Stimulated activated CD8-positive, alpha-beta memory T cell treated with anti-CD3 and anti-CD28 coated beads, Interleukin-15, amount 100 ng/mL, for 48 hours (primary cell): Measurements from ENCODE around the gene CPEB3.
A peak's percentile ranks its signal among the peaks of the same experiment; 100 is the strongest.
"Not testable (repeated sequence)": the region's sequence is repeated elsewhere in the genome, so short reads cannot be mapped to it uniquely, and the experiment has no call there.

Source experiments
- DNase-seq, 2 donors: peaks; one replicate each; pipeline ENCODE4 v3.0.0-alpha.2; 2020; ENCODE audit warnings: low read depth in 2 of 2

The CPEB3 gene

GRCh38 chr10:92267343-92267742 lies 23.5 kb downstream of the CPEB3 start:
- DNase-seq = no peak

DNA sequence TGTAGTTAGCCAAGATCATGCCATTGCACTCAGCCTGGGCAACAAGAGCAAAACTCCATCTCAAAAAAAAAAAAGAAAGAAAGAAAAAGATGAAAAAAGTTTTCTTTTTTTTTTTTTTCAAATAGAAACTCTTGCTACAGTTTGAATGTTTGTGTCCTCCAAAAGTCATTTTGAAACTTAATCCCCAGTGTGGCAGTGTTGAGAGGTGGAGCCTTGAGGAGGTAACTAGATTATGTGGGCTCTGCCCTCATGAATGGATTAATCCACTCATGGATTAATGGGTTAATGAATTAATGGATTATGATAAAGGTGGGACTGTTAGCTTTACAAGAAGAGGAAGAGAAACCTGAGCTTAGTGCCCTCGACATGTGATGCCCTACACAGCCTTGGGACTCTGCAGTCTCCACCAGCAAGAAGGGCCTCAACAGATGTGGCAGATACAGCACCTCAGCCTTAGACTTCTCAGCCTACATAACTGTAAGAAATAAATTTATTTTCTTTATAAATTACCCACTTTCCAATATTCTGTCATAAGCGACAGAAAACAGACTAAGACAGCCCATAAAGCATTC lies 25.1 kb downstream of the CPEB3 start:
- DNase-seq = no peak

DNA sequence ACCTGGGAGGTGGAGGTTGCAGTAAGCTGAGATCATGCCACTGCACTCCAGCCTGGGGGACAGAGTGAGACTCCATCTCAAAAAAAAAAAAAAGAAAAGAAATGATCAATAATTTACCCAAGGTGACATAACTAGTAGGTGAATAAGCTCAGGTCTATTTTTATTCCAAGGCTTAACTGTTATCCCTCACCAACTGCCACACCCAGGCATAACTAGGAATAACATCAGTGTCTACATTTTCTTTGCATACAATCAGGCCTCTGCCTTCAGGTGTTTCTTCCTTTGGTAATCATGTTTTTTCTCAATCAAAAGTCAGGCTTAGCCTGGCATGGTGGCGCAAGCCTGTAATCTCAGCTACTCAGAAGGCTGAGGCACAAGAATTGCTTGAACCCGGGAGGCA lies 26.6 kb downstream of the CPEB3 start:
- DNase-seq = no peak

- no peak for DNase-seq
Measured at GRCh38 chr10:92263396-92263795, 27.5 kb downstream of the CPEB3 start.

- no peak for DNase-seq
Measured at GRCh38 chr10:92248566-92248965, 42.3 kb downstream of the CPEB3 start.

DNA sequence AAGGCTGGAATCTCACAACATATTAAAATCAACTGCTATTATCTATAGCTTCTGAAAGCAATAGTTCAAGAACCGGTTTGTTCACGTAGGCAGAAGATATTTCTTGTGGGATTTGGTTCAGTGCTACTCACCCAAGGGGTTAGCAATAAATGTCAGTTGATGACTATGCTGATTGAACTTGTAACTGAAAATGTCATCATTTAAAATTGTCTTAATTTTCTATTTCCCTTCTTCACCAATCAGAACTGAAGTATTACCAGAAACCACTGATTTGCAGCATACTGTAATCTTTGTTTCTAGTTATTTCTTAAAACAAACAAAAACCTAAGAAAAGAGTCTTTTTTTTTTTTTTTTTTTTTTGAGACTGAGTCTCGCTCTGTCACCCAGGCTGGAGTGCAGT lies 46.1 kb downstream of the CPEB3 start:
- no peak for DNase-seq

- peak in 1 of 2 donors; percentile 9 for DNase-seq
Measured at GRCh38 chr10:92242910-92243671, 47.8 kb downstream of the CPEB3 start.

DNA sequence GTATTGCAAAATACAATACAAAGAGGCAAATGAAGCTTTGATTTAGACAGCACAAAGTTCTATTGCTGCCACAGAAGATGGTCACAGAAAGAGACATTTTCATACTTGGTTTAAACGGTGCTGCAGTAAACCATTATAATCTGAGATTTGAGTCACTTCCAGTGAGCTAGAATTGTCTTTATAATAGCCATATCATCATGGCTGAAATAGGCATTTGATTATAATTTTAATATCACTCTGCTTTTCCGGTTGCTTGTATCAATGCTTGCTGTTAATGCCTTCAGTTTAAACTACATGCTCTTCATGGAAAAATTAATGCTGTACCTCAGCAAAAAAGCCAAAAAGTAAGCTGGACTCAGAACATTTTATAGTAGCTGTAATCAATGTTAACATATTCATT lies 48.5 kb downstream of the CPEB3 start:
- DNase-seq = no peak

- no peak for DNase-seq
Measured at GRCh38 chr10:92241501-92241900, 49.4 kb downstream of the CPEB3 start.

DNA sequence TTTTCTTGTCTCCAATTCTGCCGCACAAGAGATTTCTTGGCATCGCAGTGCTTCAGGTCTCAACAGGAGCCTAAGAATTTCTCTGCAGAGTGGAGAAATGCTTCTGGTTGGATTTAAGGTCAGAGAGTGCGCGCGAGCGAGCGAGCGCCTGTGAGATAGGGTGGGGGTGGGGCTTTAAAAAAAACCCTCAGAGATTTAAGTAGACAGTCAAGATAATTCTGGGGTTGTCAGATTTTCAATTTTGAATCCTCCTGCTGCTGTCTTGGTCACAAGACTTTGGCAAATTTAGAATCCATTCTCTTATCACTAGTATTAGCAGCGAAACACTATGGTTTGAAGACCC lies 49.7 kb downstream of the CPEB3 start:
- no peak for DNase-seq

- peak in 1 of 2 donors; percentile 6 for DNase-seq
Measured at GRCh38 chr10:92240289-92241157, 50.4 kb downstream of the CPEB3 start.

DNA sequence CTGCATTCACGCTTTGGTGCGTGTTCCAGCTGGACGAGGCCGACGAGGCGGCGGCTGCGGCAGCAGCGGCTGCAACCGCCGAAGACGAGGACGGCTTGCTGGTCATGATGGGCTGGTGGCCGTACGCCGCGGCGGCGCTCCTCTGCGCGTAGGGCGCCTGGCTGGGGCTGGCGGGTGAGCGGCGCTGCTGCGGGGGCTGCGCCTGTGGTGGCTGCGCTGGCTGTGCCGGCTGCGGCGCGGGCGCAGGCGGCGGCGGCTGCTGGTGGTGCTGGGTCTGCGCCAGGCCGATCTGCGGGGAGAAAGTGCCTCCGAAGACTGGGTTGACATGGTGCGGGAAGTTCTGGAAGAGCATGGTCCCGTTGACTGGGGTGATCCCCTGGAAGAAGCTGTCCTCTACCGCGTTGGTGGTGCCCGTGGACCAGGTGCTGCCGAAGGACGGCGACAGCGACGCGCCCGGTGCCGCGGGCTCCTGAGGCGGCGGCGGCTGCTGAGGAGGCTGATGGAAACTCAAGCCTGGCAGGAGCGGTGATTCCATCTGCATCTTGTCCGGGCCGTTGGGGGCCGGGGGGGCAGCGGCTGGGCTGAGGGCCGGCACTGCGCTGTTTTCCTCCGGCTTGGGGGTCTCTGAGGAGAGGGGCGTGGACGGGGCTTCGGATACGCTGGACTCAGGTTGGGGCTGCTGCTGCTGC lies 51.1 kb downstream of the CPEB3 start:
- DNase-seq = no peak

- no peak for DNase-seq
Measured at GRCh38 chr10:92239151-92239599, 51.7 kb downstream of the CPEB3 start.

- no peak for DNase-seq
Measured at GRCh38 chr10:92238586-92239098, 52.2 kb downstream of the CPEB3 start.

DNA sequence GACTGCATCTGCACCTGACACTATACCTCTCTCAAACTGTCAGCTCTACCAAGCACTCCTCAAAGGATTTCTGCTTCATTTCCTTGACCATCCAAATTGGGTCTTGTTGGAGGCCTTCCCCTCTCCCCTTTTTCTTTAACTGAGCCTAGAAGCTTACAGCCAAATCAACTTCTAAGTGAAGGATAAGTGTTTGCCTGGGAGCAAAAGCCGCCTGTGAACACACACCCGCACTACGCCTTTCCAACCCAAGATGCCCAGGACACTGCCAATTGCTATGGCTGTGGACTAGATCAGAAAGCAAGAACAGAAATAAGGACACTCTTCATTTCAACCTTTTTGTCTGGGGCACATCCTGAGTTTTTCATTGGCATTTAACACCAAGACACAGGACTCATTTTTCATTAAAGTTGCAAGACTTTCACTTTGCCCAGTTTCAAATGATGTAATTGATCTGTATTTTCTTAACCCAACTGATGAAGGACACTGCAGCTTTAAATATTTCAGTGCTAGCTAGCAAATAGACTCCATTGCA lies 52.8 kb downstream of the CPEB3 start:
- no peak for DNase-seq

DNA sequence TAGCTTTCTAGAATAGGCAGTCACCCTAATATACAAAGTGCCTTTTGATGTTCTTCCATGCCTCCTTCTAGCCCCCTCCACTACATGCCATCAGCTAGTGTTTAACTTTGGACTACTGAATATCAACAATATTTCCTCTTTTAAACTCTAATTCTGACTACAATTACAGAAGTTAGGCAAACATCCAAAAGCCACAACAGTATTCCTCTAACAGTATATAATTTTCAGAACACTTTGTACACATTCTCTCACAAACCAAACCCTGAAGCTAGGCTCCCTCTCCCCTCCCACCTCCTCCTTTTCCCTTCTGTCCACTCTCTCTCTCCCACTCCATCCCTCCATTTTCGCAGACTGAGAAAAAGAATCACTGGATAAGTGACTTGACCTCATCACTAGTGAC lies 59.7 kb downstream of the CPEB3 start:
- DNase-seq = no peak

DNA sequence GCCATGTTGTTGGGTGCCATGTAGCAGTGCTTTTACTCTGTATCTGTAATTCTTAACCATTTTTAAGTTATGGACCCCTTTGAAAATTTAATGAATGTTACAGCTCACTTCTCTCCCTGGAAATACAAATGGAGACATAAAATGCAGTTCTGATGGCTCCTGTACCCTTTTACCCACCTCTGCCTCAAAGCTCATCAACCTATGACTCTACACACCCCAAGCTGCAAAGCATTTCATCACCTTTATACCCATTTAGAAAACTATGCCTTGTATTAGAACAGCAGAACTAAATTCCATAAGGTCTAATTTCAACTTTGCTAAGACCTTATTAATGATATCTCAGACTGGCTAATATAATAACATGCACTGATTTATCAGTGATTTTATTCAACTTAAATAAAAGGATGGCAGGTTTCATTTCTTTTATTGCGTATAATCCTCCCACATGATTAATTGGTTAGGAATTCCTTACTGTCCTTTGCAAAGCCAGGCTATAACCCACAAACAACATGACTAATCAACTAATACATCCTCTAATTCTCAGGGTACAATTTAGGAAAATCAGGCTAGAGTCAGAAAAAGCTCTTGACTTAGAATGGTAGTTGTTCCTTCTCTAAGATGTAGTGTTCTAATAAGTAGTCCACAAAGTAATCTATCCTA lies 68.1 kb downstream of the CPEB3 start:
- DNase-seq = no peak

DNA sequence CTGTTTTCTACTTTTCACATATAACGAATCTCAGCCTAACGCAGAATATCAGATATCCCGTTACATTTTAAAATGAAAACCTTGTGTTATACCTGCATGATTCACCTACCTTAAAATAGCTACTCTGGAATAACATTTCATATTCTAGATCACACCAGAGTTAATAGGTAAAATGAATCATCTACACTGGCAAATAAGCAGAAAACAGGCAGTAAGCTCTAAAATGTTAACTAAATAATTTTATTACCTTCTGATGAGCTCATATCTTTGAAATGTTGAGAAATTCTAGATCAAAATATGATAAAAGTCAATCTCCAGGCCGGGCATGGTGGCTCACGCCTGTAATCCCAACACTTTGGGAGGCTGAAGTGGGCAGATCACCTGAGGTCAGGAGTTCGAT lies 71.3 kb downstream of the CPEB3 start:
- DNase-seq = no peak

DNA sequence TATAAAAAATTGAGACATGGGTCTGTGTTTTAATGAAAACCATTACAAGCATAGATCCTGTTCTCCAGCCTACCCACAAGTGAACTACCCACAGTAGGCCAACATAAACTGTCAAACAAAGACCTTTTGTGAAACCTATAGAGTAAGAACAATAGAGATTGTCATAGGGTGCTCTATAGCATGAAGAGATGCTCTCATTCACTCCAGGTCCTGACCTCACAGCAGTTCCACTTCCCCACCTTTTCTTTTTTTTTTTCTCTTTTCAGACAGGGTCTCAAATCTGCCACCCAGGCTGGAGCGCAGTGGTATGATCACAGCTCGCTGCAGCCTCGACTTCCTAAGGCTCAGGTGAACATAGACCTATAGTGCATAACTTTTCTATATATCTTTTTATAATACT lies 72.3 kb downstream of the CPEB3 start:
- no peak for DNase-seq

DNA sequence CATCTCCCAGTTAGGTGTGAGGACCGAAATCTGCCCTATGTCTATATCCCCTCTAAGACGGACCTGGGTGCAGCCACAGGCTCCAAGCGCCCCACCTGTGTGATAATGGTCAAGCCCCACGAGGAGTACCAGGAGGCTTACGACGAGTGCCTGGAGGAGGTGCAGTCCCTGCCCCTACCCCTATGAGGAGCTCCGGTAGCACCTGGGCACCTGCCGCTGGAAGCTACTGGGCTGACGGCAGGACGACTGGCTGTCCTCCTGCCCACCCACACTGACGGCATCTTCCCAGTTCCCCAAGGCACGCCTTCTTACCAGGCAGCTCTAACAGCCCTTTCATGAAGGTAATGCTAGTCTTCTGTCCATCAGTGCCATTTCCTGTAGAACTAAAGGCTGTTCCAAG lies 74.3 kb downstream of the CPEB3 start:
- DNase-seq = not testable (repeated sequence)

GRCh38 chr10:92215222-92215621 lies 75.7 kb downstream of the CPEB3 start:
- DNase-seq = not testable (repeated sequence)
